Activated T-cell treated with anti-CD3 and anti-CD28 coated beads for 1 hour (primary cell): ENCODE results near the gene PCCA.

Experiments used
- DNase-seq: peaks from one replicate; pipeline ENCODE4 v3.0.0-alpha.2; 2020; ENCODE audit warnings: low read depth

Gene PCCA

DNA sequence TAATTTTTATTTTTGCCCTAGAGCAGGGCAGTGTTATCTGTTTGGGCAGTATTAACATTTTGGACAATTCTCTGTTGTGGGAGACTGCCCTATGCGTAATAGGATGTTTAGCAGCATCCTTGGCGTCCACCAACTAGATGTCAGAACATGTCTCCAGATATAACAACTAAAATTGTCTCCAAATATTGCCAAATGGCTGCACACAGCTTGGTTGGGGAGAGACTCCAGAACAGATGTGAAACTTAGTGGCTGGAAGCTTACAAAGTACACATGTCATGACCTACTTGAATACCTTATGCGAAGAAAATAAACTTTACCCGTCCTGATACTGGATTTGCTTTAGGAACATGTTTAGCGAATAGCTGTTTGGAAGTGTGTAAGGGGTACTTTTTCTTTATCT is 376.7 kb downstream of the PCCA start:
- no peak for DNase-seq

- no peak for DNase-seq
Measured at GRCh38 chr13:100470866-100471505, 382.1 kb downstream of the PCCA start.

DNA sequence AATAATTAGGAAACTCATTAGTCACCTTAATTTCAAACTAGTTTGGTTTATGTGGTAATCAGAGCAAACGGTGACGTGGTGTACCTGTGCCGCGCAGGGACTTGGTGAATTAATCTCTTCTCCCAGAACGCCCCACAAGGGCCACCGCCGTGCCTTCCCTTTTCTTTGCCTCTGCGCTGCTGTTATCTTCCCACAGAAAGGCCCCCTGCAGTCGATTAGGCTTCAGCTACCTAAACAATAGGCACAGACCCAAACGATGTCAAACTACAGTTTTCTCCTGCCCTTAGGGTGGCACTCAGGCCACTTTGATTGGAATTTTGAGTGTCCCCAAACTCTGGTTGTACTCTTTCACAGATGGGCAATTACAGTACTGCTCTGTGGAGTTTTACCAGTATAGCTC is 384.2 kb downstream of the PCCA start:
- no peak for DNase-seq

- no peak for DNase-seq
Measured at GRCh38 chr13:100473501-100474044, 384.7 kb downstream of the PCCA start.

DNA sequence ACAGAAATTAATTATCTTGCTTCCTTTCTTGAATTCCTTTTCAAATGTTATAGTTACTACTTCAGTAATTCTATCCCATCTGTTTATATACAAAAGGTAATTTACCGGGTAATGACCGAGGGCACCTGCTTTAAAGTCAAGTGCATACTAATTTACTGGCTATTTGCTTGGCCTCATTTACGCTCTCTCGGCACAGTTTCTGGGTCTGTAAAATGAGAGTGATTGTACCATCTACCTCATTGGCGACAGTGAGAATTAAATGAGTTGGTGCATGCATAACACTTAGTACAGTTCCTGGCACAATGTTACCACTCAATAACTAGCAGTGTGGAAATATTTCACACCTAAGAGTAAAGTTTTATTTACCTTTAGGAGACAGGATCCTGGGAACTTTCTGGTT is 388.1 kb downstream of the PCCA start:
- no peak for DNase-seq

DNA sequence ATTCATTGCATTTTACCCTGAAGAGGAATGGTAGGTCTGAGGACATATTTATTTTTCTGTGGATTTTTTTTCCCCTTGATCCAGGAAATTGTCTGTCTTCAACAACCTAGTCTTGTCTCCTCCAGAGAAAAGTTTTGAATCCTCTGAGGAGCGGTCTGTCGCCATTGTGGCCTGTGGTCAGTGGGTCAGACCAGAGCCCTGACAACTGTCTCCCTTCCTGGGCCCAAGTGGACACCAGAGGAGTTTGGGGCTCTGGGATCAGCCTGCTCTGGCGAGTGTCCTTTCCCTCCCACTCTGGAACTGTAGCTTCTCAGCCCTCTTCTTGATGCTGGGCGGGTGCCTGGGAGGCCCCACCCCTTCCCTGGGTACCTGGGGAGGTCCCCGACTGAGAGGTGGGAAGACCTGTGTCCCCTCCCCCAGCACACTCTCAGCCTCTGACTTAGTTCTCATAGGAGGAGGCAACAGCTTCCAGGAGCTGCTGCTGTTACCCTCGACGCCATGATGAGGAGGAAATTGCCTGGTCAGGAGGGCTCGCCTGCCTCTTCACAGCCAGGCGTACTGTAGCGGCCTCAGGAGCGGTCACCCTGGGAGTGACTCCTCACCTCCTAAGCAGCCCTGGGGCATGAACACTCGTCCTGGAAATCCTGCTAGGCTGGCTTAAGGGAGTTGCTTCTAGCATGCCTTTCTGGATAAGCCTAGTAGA is 389.4 kb downstream of the PCCA start:
- DNase-seq, result no peak

- DNase-seq, result no peak
Measured at GRCh38 chr13:100480676-100481075, 391.8 kb downstream of the PCCA start.

DNA sequence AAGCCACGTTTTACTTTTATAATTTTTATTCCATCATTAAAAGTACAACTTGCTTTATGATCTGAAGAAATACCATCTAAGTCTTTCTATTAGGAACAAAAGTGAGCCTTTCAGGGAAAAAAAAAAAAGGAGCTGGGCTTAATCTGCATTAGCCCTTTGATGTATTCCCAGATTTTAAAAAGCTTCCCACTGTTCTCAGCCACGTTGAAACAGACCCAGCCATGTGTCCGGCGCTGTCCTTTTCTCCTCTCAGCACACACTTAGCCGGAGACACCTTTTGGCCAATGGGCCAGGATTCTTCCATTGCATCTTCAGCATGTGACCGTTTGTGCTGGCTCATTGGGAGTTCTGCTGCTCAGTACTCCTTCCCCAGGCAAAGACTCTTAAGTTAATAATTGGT is 394.2 kb downstream of the PCCA start:
- DNase-seq, result no peak

- no peak for DNase-seq
Measured at GRCh38 chr13:100483841-100484381, 395.0 kb downstream of the PCCA start.

DNA sequence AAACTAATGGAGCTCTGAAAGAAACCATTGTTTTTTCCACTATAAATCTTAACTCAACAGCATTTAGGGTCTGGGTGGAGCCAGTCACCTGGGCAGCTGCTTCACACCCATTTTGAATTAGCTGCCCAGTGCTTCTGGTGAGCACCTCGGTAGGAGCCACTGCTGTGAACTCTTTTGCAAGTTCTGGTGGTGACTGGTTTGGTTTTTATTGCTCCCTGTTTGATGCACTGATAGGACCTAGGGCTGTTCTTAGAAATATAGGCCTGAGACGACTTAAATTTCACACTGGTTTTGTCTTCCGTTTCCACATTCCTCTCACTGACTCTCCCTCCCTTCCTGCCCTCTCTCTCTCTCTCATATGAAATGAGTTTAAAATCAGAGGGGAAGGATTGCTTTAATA is 395.8 kb downstream of the PCCA start:
- DNase-seq, result no peak

- DNase-seq, result no peak
Measured at GRCh38 chr13:100485265-100485664, 396.4 kb downstream of the PCCA start.

- DNase-seq, result no peak
Measured at GRCh38 chr13:100490692-100491091, 401.8 kb downstream of the PCCA start.

DNA sequence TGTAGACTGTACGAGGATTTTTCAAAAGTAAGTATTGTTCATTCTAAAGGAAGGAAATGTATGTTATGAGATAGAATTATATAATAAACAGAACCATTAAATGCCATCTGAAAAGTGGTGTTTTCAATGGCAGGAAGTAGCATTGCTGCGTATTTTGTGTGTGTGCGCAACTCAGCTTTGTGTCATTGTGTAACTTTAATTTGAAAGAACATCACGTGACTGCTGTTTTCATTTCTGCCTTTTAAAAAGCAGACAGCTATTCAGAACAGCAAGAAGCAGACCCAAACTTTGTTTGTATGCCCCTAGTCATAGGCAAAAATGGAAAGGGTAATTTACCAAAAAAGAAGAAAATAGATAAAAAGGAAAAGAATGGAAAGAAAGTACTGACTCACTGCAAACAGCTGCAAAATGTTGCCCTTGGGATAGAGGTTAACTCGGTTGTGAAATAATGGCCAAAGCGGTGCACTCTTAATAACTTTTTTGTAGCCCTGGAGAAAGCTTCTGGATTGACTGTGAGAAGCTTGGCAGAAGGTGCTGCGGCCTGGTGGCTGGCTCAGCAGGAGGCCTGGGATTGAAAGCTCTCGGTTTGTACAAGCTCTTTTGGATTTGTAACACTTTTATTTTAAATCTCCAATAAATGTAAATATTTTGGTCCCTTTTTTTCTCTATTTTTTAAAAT is 402.4 kb downstream of the PCCA start:
- DNase-seq, result no peak

GRCh38 chr13:100493418-100493817 is 404.5 kb downstream of the PCCA start:
- no peak for DNase-seq

DNA sequence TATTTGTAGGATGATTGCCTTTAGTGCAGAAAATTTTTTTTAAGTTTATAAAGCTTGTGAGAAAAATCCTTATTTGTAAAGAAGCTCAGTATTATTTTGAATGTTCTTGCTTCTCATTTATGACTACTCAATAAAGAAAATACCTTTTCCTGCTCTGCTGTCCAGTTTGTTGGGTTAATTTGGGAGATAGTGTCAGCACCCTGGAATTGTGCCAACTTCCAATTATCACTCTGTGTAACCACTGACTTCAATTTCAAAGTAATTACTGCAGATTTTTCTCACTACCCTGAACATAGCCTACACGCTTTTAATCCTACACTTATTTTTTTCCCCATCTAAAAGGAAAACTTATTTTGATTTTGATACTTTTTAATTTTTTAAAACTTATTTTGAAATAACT is 406.6 kb downstream of the PCCA start:
- no peak for DNase-seq

DNA sequence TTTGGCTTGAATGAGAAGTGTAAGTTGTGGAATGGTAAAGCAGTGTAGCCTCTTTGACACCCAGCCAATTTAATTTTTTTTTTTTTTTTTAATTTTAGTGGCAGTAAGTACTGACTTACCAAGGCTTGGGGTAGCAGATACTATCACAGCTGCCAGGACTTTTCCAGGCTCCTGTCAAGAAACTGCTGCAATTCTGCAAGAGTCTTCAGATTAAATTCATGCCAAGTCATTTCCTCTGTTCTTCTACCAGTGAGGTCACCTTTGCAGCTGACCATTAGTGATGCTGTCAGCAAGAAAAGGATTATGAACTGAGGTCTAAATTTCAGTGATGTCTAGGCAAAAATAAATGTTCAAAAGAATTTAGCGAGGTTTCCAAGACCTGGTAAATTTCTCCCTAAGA is 408.5 kb downstream of the PCCA start:
- no peak for DNase-seq

GRCh38 chr13:100502446-100502845 is 413.6 kb downstream of the PCCA start:
- no peak for DNase-seq

DNA sequence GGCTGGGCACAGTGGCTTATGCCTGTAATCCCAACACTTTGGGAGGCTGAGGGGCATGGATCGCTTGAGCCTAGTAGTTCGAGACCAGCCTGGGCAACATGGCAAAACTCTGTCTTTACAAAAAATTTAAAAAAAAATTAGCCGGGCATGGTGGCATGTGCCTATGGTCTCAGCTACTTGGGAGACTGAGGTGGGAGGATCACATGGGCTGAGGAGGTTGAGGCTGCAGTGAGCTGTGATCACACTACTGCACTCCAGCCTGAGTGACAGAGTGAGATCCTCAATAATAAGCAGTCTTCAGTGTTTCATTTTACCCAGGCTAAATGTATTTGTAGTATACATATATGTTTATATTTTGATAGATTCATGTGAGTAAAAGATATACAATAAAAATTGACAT is 414.7 kb downstream of the PCCA start:
- no peak for DNase-seq

DNA sequence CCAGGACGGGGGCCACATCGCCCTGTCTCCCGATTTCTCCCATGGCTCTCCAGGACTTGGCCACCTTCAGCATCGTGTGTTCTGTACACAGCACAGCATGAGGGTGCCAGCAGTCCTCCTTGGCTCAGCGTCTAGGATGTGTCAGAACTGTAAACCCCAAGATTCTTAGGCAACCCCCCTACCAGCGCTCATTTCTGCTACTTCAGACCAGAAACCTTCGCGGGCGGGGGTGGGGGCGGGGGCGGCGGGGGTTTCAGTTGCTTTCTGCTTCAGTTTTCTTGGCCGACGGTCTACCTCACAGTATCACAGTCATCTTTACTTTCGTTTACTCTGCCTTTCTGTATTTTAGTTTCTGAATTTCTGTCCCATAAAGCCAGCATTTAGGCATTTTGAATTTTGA is 417.3 kb downstream of the PCCA start:
- no peak for DNase-seq

DNA sequence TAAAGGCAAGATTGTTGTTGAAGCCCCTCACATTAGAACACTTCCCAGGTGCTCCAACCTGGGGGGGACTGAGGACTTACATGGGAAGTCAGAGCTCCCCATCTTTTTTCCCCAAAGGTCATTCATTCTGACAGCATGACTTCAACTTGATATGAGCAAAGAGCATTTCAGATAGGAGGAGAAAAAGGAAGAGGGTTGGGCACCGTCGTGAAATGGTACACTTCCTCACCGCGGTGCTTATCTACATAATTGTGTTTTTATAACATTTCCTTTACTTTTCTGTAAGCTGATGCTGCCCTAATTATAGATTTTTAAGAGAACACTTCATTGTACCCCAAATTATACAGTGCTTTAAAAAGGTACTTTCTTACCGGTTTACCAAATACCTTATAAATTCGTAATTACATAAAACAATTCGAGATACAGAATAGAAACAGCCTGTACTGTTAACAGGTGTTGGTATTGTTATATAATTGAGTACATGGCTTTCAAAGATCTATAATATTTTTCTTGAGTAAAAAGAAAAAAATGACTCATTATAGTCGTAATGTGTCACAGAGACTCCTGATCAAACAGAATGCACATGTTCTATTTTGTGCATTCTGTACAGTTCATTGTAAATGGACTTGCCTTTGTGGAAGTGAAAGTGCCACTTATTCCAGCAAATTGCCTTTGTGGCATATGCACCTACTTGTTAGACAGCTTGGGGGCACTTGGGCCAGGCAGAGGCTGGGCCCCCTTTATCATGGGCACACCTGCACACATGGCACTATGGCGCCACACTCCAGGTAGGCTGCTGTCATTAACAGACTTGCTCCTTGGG is 417.9 kb downstream of the PCCA start:
- DNase-seq, result no peak

- no peak for DNase-seq
Measured at GRCh38 chr13:100508455-100508854, 419.6 kb downstream of the PCCA start.

DNA sequence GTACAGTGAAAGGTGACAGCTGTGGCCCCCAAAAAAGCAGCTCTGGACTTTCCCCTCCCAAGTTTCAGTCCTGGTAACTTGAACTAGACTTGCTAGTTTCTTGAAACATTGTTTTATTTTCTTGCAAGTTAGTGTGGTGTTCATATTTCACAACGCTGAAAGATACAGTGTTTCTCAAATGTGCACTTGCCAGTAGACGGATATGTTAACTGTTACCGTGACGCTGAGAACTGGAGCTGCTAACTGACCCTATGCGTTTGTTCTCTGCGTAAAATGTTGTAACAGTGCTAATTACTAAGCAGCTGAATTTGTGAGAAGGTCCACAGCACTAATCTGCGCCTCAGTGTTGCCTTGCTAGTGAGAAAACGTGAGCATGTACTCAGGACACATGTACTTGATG is 420.1 kb downstream of the PCCA start:
- no peak for DNase-seq
